Measurements from ENCODE around the gene SLC6A5. TPM values are rescaled to one million over a fixed set of nuclear protein-coding genes. Genes with fewer than 3 reads are reported as not detected.

The SLC6A5 gene
- polyA plus RNA-seq, 1 of the 3 experiments (the other 2 are of a cell fraction): not detected

- Histone ChIP-seq H3F3A (replicated peaks; ENCODE audit: insufficient read depth) (no peaks in the 10 kb centered on the region), H3K4me2 (no peak overlapping the region), H3K9ac (no peak overlapping the region), H3K4me1 (ENCODE audit: control insufficient read depth in 1 of 2, insufficient read depth in 2 of 2, low read depth in 1 of 2, low read length in 1 of 2) (peaks cover 0 to 21% of the 10 kb centered on the region in 2 experiments; a peak in 2 of 4 replicates), H3K27me3 (ENCODE audit: insufficient read depth) (no peaks in the 10 kb centered on the region), H3K27ac (ENCODE audit: low read depth in 2 of 2, low read length in 1 of 2) (no peak overlapping the region), H3K79me2 (ENCODE audit: insufficient read depth) (no peaks in the 10 kb centered on the region), H3K9me2 (no peaks in the 10 kb centered on the region), H3K4me3 (ENCODE audit: low read depth in 2 of 2, low read length in 1 of 2) (no peak overlapping the region), H4K20me1 (ENCODE audit: insufficient read depth) (no peaks in the 10 kb centered on the region), H2AFZ (ENCODE audit: low read depth) (no peak overlapping the region), H3K9me3 (no peaks in the 10 kb centered on the region), H3K36me3 (replicated peaks in 1 of 2; ENCODE audit: control insufficient read depth in 1 of 2, insufficient read depth in 2 of 2, low read length in 1 of 2) (no peaks in the 10 kb centered on the region)
- TF ChIP-seq NRF1 (IDR thresholded peaks at IDR 0.05; ENCODE audit: low read depth, low read length) (no peak), TCF12 (IDR thresholded peaks at IDR 0.05) (no peak), ELF1 (IDR thresholded peaks at IDR 0.05) (no peak)
- 22% methylated on average over 5 of the region's 6 CpGs for WGBS (ENCODE audit: low lambda C conversion rate)
- ChIA-PET CTCF (interaction anchor here (0.5 to 4.7 kb wide), 4 partner anchors 11 to 1531 kb away, joined by 3 to 23 read pairs (median 3); partner anchors contain the start of gene PRMT3), POLR2A (no interaction called here)
- no peak for DNase-seq
These were observed 22.3 kb downstream of the SLC6A5 start for GRCh38 chr11:20621679-20622078.

GRCh38 chr11:20623252-20623651, 23.8 kb downstream of the SLC6A5 start:
- WGBS (ENCODE audit: low lambda C conversion rate): 25% methylated on average over 4 of the region's 4 CpGs
- H3K36me3 ChIP-seq (replicated peaks in 1 of 2; ENCODE audit: control insufficient read depth in 1 of 2, insufficient read depth in 2 of 2, low read length in 1 of 2): no peaks in the 10 kb centered on the region
- POLR2A ChIA-PET: no interaction called here
- no peak overlapping the region for H3K9ac ChIP-seq
- no peak for TF ChIP-seq FOSL2 (IDR thresholded peaks at IDR 0.05; ENCODE audit: borderline replicate concordance, low read depth)
- TF ChIP-seq, protein P1, sequence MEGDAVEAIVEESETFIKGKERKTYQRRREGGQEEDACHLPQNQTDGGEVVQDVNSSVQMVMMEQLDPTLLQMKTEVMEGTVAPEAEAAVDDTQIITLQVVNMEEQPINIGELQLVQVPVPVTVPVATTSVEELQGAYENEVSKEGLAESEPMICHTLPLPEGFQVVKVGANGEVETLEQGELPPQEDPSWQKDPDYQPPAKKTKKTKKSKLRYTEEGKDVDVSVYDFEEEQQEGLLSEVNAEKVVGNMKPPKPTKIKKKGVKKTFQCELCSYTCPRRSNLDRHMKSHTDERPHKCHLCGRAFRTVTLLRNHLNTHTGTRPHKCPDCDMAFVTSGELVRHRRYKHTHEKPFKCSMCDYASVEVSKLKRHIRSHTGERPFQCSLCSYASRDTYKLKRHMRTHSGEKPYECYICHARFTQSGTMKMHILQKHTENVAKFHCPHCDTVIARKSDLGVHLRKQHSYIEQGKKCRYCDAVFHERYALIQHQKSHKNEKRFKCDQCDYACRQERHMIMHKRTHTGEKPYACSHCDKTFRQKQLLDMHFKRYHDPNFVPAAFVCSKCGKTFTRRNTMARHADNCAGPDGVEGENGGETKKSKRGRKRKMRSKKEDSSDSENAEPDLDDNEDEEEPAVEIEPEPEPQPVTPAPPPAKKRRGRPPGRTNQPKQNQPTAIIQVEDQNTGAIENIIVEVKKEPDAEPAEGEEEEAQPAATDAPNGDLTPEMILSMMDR (IDR thresholded peaks at IDR 0.05): no peak
- no peak for TF ChIP-seq POLR2AphosphoS5 (IDR thresholded peaks at IDR 0.05; ENCODE audit: low read depth, low read length)
- no peak for TF ChIP-seq CHD2 (IDR thresholded peaks at IDR 0.05; ENCODE audit: low read length, partially characterized antibody)
- no peak for TF ChIP-seq EZH2phosphoT487 (IDR thresholded peaks at IDR 0.05; ENCODE audit: borderline replicate concordance, low read depth)
- no peak for TF ChIP-seq ZBTB33 (IDR thresholded peaks at IDR 0.05; ENCODE audit: borderline replicate concordance, low read depth)
- TF ChIP-seq GATA2 (CRISPR knock-in tag; IDR thresholded peaks at IDR 0.05): no peak
- TF ChIP-seq TAF1 (IDR thresholded peaks at IDR 0.05; ENCODE audit: borderline replicate concordance, low read depth, low read length): no peak
- TF ChIP-seq FOXM1 (IDR thresholded peaks at IDR 0.05; ENCODE audit: low read depth): no peak
- TF ChIP-seq, protein P2, sequence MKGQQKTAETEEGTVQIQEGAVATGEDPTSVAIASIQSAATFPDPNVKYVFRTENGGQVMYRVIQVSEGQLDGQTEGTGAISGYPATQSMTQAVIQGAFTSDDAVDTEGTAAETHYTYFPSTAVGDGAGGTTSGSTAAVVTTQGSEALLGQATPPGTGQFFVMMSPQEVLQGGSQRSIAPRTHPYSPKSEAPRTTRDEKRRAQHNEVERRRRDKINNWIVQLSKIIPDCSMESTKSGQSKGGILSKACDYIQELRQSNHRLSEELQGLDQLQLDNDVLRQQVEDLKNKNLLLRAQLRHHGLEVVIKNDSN (IDR thresholded peaks at IDR 0.05; ENCODE audit: borderline replicate concordance, low read depth): no peak
- no peak for TF ChIP-seq YY1 (IDR thresholded peaks at IDR 0.05; ENCODE audit: low read depth)
- no peak for TF ChIP-seq TEAD4 (IDR thresholded peaks at IDR 0.05; ENCODE audit: borderline replicate concordance, insufficient read depth)
- TF ChIP-seq MXI1 (IDR thresholded peaks at IDR 0.05; ENCODE audit: low read depth, low read length): no peak
- TF ChIP-seq SMC3 (IDR thresholded peaks at IDR 0.05; ENCODE audit: low read depth, low read length): no peak
- TF ChIP-seq RFX5 (IDR thresholded peaks at IDR 0.05; ENCODE audit: low read length): no peak
- TF ChIP-seq FOXJ3 (CRISPR knock-in tag; IDR thresholded peaks at IDR 0.05): no peak
- TF ChIP-seq EP300 (IDR thresholded peaks at IDR 0.05; ENCODE audit: borderline replicate concordance in 1 of 2, low read depth in 1 of 2, low read length in 1 of 2): no peak
- DNase-seq: no peak
- no peaks in the 10 kb centered on the region for H3F3A ChIP-seq (replicated peaks; ENCODE audit: insufficient read depth)
- no peak overlapping the region for H3K27ac ChIP-seq (ENCODE audit: low read depth in 2 of 2, low read length in 1 of 2)
- no peak overlapping the region for H3K4me2 ChIP-seq
- H3K79me2 ChIP-seq (ENCODE audit: insufficient read depth): no peaks in the 10 kb centered on the region
- H3K9me3 ChIP-seq: no peaks in the 10 kb centered on the region
- no peaks in the 10 kb centered on the region for H3K27me3 ChIP-seq (ENCODE audit: insufficient read depth)
- peaks cover 0 to 6% of the 10 kb centered on the region in 2 experiments; a peak in 1 of 4 replicates for H3K4me1 ChIP-seq (ENCODE audit: control insufficient read depth in 1 of 2, insufficient read depth in 2 of 2, low read depth in 1 of 2, low read length in 1 of 2)
- no peak overlapping the region for H2AFZ ChIP-seq (ENCODE audit: low read depth)
- CTCF ChIA-PET: interaction anchor here (4.7 kb wide), 1 partner anchor 12 kb away, joined by 23 read pairs; no protein-coding TSS in a partner anchor
- H4K20me1 ChIP-seq (ENCODE audit: insufficient read depth): no peaks in the 10 kb centered on the region
- no peak overlapping the region for H3K4me3 ChIP-seq (ENCODE audit: low read depth in 2 of 2, low read length in 1 of 2)
- no peaks in the 10 kb centered on the region for H3K9me2 ChIP-seq

All from SK-N-SH (cell line).